ENCODE data around the gene RALB. TPM values are rescaled to one million over a fixed set of nuclear protein-coding genes. Genes with fewer than 3 reads are reported as not detected.

RALB gene
- total RNA-seq, 3 donors from 2014 or later: 36.1 to 59.8 (median 38.5) TPM

DNA sequence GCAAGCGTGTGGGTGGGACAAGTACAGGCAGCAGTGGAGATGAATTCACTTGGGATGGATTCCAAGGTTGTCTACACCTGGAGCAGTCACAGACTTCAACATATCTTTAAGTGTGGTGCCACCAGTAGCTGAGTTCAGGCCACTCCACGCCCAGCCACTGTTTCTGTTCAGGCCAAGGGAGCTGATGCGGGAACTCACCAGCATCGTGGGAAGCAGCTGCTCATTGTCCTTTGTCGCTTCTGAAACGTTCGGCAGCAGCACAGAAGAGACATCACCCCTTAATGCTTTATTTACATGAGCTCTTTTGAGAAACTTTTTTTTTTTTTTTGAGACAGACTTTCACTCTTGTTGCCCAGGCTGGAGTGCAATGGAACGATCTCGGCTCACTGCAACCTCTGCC lies 73.4 kb downstream of the RALB start:
- H3K9me3 ChIP-seq: no peaks in the 10 kb centered on the region
- DNase-seq (ENCODE audit: low spot score in 2 of 2): no peak
- H3K36me3 ChIP-seq: no peaks in the 10 kb centered on the region
- peaks cover 5 to 10% of the 10 kb centered on the region in 2 donors for H3K4me1 ChIP-seq
- H3K27me3 ChIP-seq: no peaks in the 10 kb centered on the region
- TF ChIP-seq POLR2AphosphoS5 (IDR thresholded peaks at IDR 0.05): no peak
- TF ChIP-seq, protein P1, sequence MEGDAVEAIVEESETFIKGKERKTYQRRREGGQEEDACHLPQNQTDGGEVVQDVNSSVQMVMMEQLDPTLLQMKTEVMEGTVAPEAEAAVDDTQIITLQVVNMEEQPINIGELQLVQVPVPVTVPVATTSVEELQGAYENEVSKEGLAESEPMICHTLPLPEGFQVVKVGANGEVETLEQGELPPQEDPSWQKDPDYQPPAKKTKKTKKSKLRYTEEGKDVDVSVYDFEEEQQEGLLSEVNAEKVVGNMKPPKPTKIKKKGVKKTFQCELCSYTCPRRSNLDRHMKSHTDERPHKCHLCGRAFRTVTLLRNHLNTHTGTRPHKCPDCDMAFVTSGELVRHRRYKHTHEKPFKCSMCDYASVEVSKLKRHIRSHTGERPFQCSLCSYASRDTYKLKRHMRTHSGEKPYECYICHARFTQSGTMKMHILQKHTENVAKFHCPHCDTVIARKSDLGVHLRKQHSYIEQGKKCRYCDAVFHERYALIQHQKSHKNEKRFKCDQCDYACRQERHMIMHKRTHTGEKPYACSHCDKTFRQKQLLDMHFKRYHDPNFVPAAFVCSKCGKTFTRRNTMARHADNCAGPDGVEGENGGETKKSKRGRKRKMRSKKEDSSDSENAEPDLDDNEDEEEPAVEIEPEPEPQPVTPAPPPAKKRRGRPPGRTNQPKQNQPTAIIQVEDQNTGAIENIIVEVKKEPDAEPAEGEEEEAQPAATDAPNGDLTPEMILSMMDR (IDR thresholded peaks at IDR 0.05): no peak
- TF ChIP-seq POLR2A (IDR thresholded peaks at IDR 0.05): no peak
- H3K27ac ChIP-seq: no peak overlapping the region
- intact Hi-C loops (cut with DNase I; ENCODE audit: low total_unique reads): no loop called here
- H3K4me3 ChIP-seq: no peak overlapping the region

DNA sequence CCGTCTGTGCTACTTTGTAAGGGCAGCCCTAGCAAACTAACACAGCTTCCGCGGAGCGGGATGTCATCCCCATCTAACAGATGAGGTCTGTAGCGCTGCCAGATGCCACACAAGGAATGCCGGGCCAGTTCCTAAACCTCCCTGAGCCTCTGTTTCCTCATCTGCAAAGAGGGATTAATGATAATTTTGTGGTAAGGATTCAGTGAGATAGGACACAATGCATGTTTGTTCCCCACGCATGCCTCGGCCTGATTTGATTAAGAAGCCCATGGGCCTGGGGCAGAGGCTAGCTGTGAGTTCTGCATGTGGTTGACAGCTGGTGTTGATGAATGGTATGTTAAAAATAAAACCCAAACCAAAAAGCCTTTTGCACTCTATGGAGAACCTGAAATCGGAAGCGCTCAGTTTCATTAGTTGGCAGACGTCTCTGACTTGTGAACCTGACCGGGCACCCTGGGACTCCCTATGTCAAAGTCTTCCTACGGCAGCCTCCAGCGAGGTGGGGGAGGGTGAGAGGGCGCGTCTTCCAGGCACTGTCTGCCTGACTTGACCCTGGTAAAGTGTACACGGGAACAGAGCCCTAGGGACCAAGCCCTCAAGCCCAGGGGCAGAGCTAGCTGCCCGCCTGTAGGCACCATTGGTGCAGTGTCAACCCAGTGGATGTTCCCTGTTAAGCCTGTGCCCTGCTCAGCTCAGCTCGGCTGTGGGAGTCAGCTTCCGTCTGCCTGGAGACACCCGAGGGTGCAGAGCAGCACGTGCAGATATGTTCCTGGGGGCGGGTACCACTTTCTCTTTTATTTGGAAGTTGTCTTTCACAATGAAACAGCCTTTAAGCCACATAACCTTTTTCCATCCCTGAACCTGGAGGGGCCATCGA lies 78.5 kb downstream of the RALB start:
- intact Hi-C loops (cut with DNase I; ENCODE audit: low total_unique reads): no loop called here
- H3K4me1 ChIP-seq: no peaks in the 10 kb centered on the region
- DNase-seq (ENCODE audit: low spot score in 2 of 2): no peak
- H3K9me3 ChIP-seq: no peaks in the 10 kb centered on the region
- TF ChIP-seq POLR2AphosphoS5 (IDR thresholded peaks at IDR 0.05) (no peak), POLR2A (IDR thresholded peaks at IDR 0.05) (no peak)
- TF ChIP-seq, protein P1 (IDR thresholded peaks at IDR 0.05): no peak
- no peak overlapping the region for H3K4me3 ChIP-seq
- no peaks in the 10 kb centered on the region for H3K36me3 ChIP-seq
- H3K27ac ChIP-seq: peak overlapping the region in 1 of 2 donors; percentile 12
- no peaks in the 10 kb centered on the region for H3K27me3 ChIP-seq

DNA sequence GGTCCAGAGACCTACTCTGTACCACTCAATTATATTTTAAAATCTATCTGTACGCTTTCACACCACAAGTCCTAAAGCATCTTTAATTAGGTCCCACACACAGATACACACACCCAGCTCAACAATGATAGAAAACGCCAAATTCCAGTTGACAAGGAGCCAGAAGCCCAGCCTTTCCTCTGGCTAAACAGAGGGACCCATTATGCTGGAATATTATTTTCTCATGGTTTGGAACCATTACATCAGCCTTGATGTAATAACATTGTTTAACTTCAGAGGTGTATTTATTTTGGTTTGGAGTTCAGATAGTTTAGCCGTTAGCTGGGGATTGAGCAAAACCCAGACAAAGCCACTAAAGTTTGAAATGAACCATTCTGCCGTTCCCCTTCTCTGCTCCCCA lies 79.3 kb downstream of the RALB start:
- no peak for DNase-seq (ENCODE audit: low spot score in 2 of 2)

DNA sequence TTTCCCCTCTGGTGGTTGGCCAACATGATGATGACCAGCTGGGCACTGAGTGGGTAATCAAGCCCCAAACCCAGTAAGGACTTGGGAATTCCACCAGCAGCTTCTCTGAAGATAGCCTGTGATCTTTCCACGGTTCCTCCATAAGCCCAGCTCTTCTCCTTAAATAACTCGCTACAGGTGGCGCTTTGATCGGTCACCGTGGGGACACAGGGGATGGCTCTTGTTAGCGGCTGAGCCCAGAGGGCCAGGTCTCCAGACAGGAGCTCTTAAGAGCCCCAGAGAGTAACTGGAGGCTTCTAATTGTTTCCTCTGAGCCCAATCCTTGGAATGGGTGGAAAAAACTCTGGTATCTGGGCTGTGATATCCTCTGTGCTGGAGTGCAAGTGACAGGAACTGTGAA lies 79.7 kb downstream of the RALB start:
- no peak overlapping the region for H3K4me3 ChIP-seq

More for the DNA sequence above, 79.3 kb downstream of the RALB start:
- no peak for TF ChIP-seq POLR2AphosphoS5 (IDR thresholded peaks at IDR 0.05)
- TF ChIP-seq, protein P1 (IDR thresholded peaks at IDR 0.05): no peak
- no peak for TF ChIP-seq POLR2A (IDR thresholded peaks at IDR 0.05)
- Histone ChIP-seq H3K4me3 (no peak overlapping the region), H3K4me1 (no peaks in the 10 kb centered on the region), H3K9me3 (no peaks in the 10 kb centered on the region), H3K27ac (no peak overlapping the region), H3K27me3 (no peaks in the 10 kb centered on the region), H3K36me3 (no peaks in the 10 kb centered on the region)
- intact Hi-C loops (cut with DNase I; ENCODE audit: low total_unique reads): no loop called here

DNA sequence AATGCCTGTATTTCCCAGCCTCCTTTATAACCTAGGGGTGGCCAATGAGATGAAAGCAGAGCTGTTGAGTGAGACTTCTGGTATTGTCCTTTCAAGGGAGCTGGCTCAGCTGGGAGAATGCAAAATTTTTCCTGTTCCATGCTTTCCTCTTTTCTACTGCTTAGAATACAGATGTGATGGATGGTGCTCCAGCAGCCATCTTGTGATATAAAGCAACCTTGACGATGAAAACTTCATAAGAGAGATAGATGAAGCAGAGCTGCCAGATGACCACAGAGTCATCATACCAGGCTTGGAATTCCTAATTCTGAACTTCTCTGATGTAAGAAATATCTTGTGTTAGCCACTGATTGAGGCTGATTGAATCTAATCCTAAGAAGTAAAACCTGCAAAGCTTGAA lies 81.4 kb downstream of the RALB start:
- Histone ChIP-seq H3K27me3 (no peaks in the 10 kb centered on the region), H3K4me3 (no peak overlapping the region), H3K27ac (no peak overlapping the region), H3K4me1 (no peaks in the 10 kb centered on the region), H3K36me3 (no peaks in the 10 kb centered on the region), H3K9me3 (no peaks in the 10 kb centered on the region)
- TF ChIP-seq, protein P1 (IDR thresholded peaks at IDR 0.05): no peak
- TF ChIP-seq POLR2AphosphoS5 (IDR thresholded peaks at IDR 0.05) (no peak), POLR2A (IDR thresholded peaks at IDR 0.05) (no peak)
- intact Hi-C loops (cut with DNase I; ENCODE audit: low total_unique reads): no loop called here
- no peak for DNase-seq (ENCODE audit: low spot score in 2 of 2)

More for the DNA sequence above, 79.7 kb downstream of the RALB start:
- H3K9me3 ChIP-seq: no peaks in the 10 kb centered on the region
- no peak for TF ChIP-seq POLR2A (IDR thresholded peaks at IDR 0.05)
- TF ChIP-seq, protein P1 (IDR thresholded peaks at IDR 0.05): no peak
- no peaks in the 10 kb centered on the region for H3K36me3 ChIP-seq
- intact Hi-C loops (cut with DNase I; ENCODE audit: low total_unique reads): no loop called here
- no peak overlapping the region for H3K27ac ChIP-seq
- DNase-seq (ENCODE audit: low spot score in 2 of 2): no peak
- no peaks in the 10 kb centered on the region for H3K27me3 ChIP-seq
- H3K4me1 ChIP-seq: no peaks in the 10 kb centered on the region
